Measurements from ENCODE around the gene TBC1D7. TPM values are rescaled to one million over a fixed set of nuclear protein-coding genes. Genes with fewer than 3 reads are reported as not detected.

The TBC1D7 gene
- total and polyA plus RNA-seq, 10 of the 15 experiments (the other 5 are each of a cell fraction or from before 2014, with no cell fraction given) = 20.1 to 65.9 (median 31.3) TPM

- no TSS peak for BruUV-seq (replicated peaks)
- Histone ChIP-seq H3K27me3 (replicated peaks in 1 of 2; ENCODE audit: control insufficient read depth in 2 of 2, insufficient read depth in 2 of 2, low read length in 1 of 2) (no peaks in the 10 kb centered on the region), H3K27ac (ENCODE audit: control insufficient read depth, insufficient read depth) (no peak overlapping the region), H3K4me1 (ENCODE audit: control insufficient read depth, insufficient read depth, low read length) (peaks cover 28% of the 10 kb centered on the region), H4K20me1 (ENCODE audit: control insufficient read depth, insufficient read depth) (no peaks in the 10 kb centered on the region), H3K9ac (ENCODE audit: control insufficient read depth, insufficient read depth, low read length) (no peak overlapping the region), H3K9me3 (replicated peaks; ENCODE audit: control insufficient read depth, insufficient read depth, low read length) (no peaks in the 10 kb centered on the region), H3K36me3 (ENCODE audit: control insufficient read depth in 2 of 2, insufficient read depth in 2 of 2, low read length in 1 of 2) (peaks cover 0 to 7% of the 10 kb centered on the region in 2 experiments; a peak in 3 of 4 replicates), H3K4me2 (ENCODE audit: control insufficient read depth, insufficient read depth) (no peak overlapping the region), H3K4me3 (no peak overlapping the region), H3K79me2 (ENCODE audit: control insufficient read depth, insufficient read depth, low read length) (no peaks in the 10 kb centered on the region), H2AFZ (ENCODE audit: control insufficient read depth, low read depth, low read length) (no peak overlapping the region)
- TF ChIP-seq ZNF24 (IDR thresholded peaks at IDR 0.05) = no peak
- TF ChIP-seq ZNF274 (IDR thresholded peaks at IDR 0.05; ENCODE audit: insufficient read depth, insufficient read length) = no peak
- TF ChIP-seq, protein P1, sequence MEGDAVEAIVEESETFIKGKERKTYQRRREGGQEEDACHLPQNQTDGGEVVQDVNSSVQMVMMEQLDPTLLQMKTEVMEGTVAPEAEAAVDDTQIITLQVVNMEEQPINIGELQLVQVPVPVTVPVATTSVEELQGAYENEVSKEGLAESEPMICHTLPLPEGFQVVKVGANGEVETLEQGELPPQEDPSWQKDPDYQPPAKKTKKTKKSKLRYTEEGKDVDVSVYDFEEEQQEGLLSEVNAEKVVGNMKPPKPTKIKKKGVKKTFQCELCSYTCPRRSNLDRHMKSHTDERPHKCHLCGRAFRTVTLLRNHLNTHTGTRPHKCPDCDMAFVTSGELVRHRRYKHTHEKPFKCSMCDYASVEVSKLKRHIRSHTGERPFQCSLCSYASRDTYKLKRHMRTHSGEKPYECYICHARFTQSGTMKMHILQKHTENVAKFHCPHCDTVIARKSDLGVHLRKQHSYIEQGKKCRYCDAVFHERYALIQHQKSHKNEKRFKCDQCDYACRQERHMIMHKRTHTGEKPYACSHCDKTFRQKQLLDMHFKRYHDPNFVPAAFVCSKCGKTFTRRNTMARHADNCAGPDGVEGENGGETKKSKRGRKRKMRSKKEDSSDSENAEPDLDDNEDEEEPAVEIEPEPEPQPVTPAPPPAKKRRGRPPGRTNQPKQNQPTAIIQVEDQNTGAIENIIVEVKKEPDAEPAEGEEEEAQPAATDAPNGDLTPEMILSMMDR (IDR thresholded peaks at IDR 0.05 in 2 of 3, conservative IDR thresholded peaks at IDR 0.05 in 1 of 3; ENCODE audit: control insufficient read depth in 2 of 3, extremely low read depth in 1 of 3, insufficient read depth in 1 of 3, low read depth in 3 of 3, low read length in 3 of 3) = no peak
- TF ChIP-seq KLF5 (IDR thresholded peaks at IDR 0.05; ENCODE audit: partially characterized antibody) = no peak
- no peak for TF ChIP-seq LARP7 (IDR thresholded peaks at IDR 0.05)
- TF ChIP-seq CHD4 (IDR thresholded peaks at IDR 0.05) = no peak
- TF ChIP-seq NRF1 (conservative IDR thresholded peaks at IDR 0.05; ENCODE audit: low read depth, low read length) = no peak
- no peak for TF ChIP-seq HSF1 (IDR thresholded peaks at IDR 0.05; ENCODE audit: low read depth, low read length)
- TF ChIP-seq KDM1A (IDR thresholded peaks at IDR 0.05; ENCODE audit: borderline replicate concordance) = no peak
- no peak for TF ChIP-seq RAD21 (IDR thresholded peaks at IDR 0.05; ENCODE audit: insufficient read depth, low read depth, low read length)
- no peak for TF ChIP-seq SPI1 (IDR thresholded peaks at IDR 0.05; ENCODE audit: borderline replicate concordance, insufficient read depth, low read depth, low read length)
- no peak for TF ChIP-seq ASH2L (IDR thresholded peaks at IDR 0.05; ENCODE audit: borderline replicate concordance, low read depth)
- no peak for TF ChIP-seq GATAD2B (conservative IDR thresholded peaks at IDR 0.05; ENCODE audit: low read depth)
- no peak for TF ChIP-seq ZBED1 (IDR thresholded peaks at IDR 0.05; ENCODE audit: borderline replicate concordance)
- TF ChIP-seq SMARCA5 (IDR thresholded peaks at IDR 0.05) = no peak
- intact Hi-C loops (cut with micrococcal nuclease; ENCODE audit: unreplicated experiment) (no loop called here), in situ Hi-C loops (cut with MboI) (no loop called here)
- 97% methylated on average over 7 of the region's 7 CpGs for WGBS (ENCODE audit: insufficient coverage, insufficient replicate concordance, low lambda C conversion rate, missing lambda C conversion rate)
- no peak for ATAC-seq
- CTCF ChIA-PET = no interaction called here
- POLR2A ChIA-PET = no interaction called here
- FAIRE-seq = no peak
- RAD21 ChIA-PET (ENCODE audit: unreplicated experiment) = interaction anchor here (1.2 kb wide), 1 partner anchor 21 kb away, joined by 3 read pairs; the partner anchor contains the start of gene TBC1D7
- SMC1A ChIA-PET (ENCODE audit: uncharacterized antibody, unreplicated experiment) = interaction anchor here (1.0 to 1.1 kb wide), 2 partner anchors 21 to 49 kb away, joined by 3 to 4 read pairs; partner anchors contain the start of gene TBC1D7
- no peak for DNase-seq (ENCODE audit: low read depth, low spot score)
Observed at GRCh38 chr6:13307508-13307995, 20.8 kb downstream of the TBC1D7 start.

All from GM12878 (cell line).